ENCODE measurements around the gene CAMK4.

Gene CAMK4

DNA sequence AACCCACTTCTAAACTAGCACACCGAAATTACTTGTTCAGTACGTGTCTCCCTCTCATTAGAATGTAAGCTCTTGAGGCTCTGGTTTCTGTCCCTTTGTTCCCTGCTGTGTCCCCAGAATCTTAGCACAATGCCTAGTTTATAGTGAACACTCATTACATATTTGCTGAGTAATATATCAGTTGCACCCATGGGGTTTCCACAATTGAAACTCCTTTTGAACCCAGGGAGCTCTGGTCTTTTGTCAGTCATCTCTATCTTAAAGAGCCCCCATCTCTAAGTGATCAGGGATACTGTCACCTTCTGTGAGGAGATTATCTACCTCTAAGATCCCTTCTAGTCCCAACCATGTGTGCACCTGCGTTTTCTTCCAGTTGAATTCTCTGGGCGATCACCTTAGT lies 12.8 kb downstream of the CAMK4 start:
- Histone ChIP-seq H3K9me3 (ENCODE audit: severe bottlenecking) (no peaks in the 10 kb centered on the region), H3K4me1 (ENCODE audit: insufficient read depth, poor library complexity, severe bottlenecking) (peaks cover 6% of the 10 kb centered on the region), H3K27me3 (ENCODE audit: insufficient read depth, poor library complexity, severe bottlenecking) (no peaks in the 10 kb centered on the region), H3K4me3 (ENCODE audit: severe bottlenecking) (no peak overlapping the region), H3K27ac (ENCODE audit: poor library complexity, severe bottlenecking) (no peak overlapping the region), H3K36me3 (ENCODE audit: low read depth) (no peaks in the 10 kb centered on the region)
- ATAC-seq (ENCODE audit: low read depth) (no peak), DNase-seq (ENCODE audit: low spot score) (no peak)
- TF ChIP-seq, protein P1, sequence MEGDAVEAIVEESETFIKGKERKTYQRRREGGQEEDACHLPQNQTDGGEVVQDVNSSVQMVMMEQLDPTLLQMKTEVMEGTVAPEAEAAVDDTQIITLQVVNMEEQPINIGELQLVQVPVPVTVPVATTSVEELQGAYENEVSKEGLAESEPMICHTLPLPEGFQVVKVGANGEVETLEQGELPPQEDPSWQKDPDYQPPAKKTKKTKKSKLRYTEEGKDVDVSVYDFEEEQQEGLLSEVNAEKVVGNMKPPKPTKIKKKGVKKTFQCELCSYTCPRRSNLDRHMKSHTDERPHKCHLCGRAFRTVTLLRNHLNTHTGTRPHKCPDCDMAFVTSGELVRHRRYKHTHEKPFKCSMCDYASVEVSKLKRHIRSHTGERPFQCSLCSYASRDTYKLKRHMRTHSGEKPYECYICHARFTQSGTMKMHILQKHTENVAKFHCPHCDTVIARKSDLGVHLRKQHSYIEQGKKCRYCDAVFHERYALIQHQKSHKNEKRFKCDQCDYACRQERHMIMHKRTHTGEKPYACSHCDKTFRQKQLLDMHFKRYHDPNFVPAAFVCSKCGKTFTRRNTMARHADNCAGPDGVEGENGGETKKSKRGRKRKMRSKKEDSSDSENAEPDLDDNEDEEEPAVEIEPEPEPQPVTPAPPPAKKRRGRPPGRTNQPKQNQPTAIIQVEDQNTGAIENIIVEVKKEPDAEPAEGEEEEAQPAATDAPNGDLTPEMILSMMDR (IDR thresholded peaks at IDR 0.05; ENCODE audit: poor library complexity, severe bottlenecking), result no peak

DNA sequence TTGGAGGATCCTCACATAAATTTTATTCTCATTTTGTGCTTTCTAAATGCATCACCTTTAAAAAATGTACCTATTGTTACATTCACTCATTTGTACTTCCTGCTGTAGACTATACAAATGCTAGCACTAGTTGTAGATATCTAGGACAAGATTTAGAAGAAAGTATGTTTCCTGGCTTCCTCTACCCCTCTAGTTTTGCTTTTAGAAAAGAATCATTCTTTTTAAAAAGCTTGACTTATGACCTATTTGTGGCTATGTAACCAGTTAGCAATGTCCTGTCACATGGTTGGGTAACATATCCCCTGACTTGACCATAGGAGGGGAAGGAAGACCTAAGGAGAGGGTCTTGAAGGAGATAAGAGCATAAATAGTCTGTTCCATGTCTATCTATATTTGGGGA lies 13.3 kb downstream of the CAMK4 start:
- TF ChIP-seq, protein P1 (IDR thresholded peaks at IDR 0.05; ENCODE audit: poor library complexity, severe bottlenecking), result no peak
- Histone ChIP-seq H3K4me3 (ENCODE audit: severe bottlenecking) (no peak overlapping the region), H3K27ac (ENCODE audit: poor library complexity, severe bottlenecking) (no peak overlapping the region), H3K4me1 (ENCODE audit: insufficient read depth, poor library complexity, severe bottlenecking) (peaks cover 6% of the 10 kb centered on the region), H3K36me3 (ENCODE audit: low read depth) (no peaks in the 10 kb centered on the region), H3K9me3 (ENCODE audit: severe bottlenecking) (no peaks in the 10 kb centered on the region), H3K27me3 (ENCODE audit: insufficient read depth, poor library complexity, severe bottlenecking) (no peaks in the 10 kb centered on the region)
- DNase-seq (ENCODE audit: low spot score), result no peak
- peak; percentile 33; the same call in 1 of the 3 replicates for ATAC-seq (ENCODE audit: low read depth)

DNA sequence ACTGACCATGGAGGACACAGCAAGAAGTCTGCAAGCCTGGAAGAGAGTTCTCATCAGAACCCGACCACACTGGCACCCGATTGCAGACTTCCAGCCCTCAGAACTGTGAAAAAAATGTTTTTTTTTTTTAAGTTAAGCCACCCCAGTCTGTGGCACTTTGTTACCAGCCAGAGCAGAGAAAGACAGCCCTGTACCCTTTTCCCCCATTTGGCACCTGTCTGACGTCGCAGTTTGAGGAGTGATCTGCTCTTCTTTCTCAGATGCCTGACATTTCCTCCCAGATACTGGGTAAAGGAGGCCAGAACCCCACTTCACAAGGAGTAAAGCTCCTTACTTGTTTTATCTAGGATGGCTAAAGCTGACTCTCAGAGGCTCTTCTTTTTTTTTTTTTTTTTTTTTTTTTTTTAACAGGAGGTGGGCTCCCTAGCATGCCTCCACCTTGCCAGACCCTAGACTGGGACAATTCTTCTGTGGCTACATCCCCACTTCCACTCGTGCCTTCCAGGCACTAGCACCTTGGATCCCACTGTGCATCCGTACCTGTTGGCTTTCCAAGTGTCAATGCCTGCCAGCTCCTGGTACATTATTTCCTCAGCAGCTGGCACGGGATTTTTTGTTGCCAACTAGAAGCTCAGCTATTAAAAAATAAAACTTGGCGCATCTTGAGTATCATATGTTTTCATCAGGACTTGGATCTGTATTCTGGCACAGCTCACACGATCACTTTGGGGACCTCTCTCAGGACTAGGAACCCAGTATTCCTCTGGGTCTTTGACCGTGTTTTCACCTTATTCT lies 14.4 kb downstream of the CAMK4 start:
- DNase-seq (ENCODE audit: low spot score) (no peak), ATAC-seq (ENCODE audit: low read depth) (no peak)
- Histone ChIP-seq H3K27me3 (ENCODE audit: insufficient read depth, poor library complexity, severe bottlenecking) (no peaks in the 10 kb centered on the region), H3K27ac (ENCODE audit: poor library complexity, severe bottlenecking) (no peak overlapping the region), H3K4me3 (ENCODE audit: severe bottlenecking) (no peak overlapping the region), H3K9me3 (ENCODE audit: severe bottlenecking) (no peaks in the 10 kb centered on the region), H3K4me1 (ENCODE audit: insufficient read depth, poor library complexity, severe bottlenecking) (peaks cover 6% of the 10 kb centered on the region), H3K36me3 (ENCODE audit: low read depth) (no peaks in the 10 kb centered on the region)
- TF ChIP-seq, protein P1 (IDR thresholded peaks at IDR 0.05; ENCODE audit: poor library complexity, severe bottlenecking), result no peak

DNA sequence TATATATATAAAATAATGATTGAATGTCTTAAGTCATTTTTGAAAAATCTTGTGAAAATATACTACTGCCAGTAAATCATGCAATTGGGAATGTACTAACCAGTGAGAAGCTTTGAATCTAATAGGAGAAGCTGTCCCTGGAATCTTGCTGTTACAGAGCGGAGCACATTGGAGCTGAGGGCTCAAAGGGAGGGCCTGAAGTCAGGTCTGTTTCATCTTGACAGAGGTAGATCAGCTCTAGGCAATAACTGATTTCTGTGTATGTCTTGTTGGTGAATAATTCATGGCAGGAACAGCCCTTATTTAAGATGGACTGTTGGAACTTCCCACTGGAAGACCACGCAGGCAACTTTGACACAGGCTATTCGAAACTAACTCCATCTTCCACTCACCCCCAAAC lies 17.5 kb downstream of the CAMK4 start:
- TF ChIP-seq, protein P1 (IDR thresholded peaks at IDR 0.05; ENCODE audit: poor library complexity, severe bottlenecking), result no peak
- H3K27me3 ChIP-seq (ENCODE audit: insufficient read depth, poor library complexity, severe bottlenecking), result no peaks in the 10 kb centered on the region
- no peaks in the 10 kb centered on the region for H3K36me3 ChIP-seq (ENCODE audit: low read depth)
- no peaks in the 10 kb centered on the region for H3K9me3 ChIP-seq (ENCODE audit: severe bottlenecking)
- DNase-seq (ENCODE audit: low spot score) (no peak), ATAC-seq (ENCODE audit: low read depth) (no peak)
- no peak overlapping the region for H3K27ac ChIP-seq (ENCODE audit: poor library complexity, severe bottlenecking)
- H3K4me1 ChIP-seq (ENCODE audit: insufficient read depth, poor library complexity, severe bottlenecking), result peaks cover 6% of the 10 kb centered on the region
- no peak overlapping the region for H3K4me3 ChIP-seq (ENCODE audit: severe bottlenecking)

GRCh38 chr5:111242606-111243005 lies 18.4 kb downstream of the CAMK4 start:
- H3K4me3 ChIP-seq (ENCODE audit: severe bottlenecking), result no peak overlapping the region
- peaks cover under 1% of the 10 kb centered on the region for H3K4me1 ChIP-seq (ENCODE audit: insufficient read depth, poor library complexity, severe bottlenecking)
- H3K27ac ChIP-seq (ENCODE audit: poor library complexity, severe bottlenecking), result no peak overlapping the region
- H3K27me3 ChIP-seq (ENCODE audit: insufficient read depth, poor library complexity, severe bottlenecking), result no peaks in the 10 kb centered on the region
- H3K36me3 ChIP-seq (ENCODE audit: low read depth), result no peaks in the 10 kb centered on the region
- ATAC-seq (ENCODE audit: low read depth) (no peak), DNase-seq (ENCODE audit: low spot score) (no peak)
- TF ChIP-seq, protein P1 (IDR thresholded peaks at IDR 0.05; ENCODE audit: poor library complexity, severe bottlenecking), result no peak
- no peaks in the 10 kb centered on the region for H3K9me3 ChIP-seq (ENCODE audit: severe bottlenecking)
